Gastroesophageal sphincter (tissue), 4 donors: ENCODE data around the gene GID4. TPM values are rescaled to one million over a fixed set of nuclear protein-coding genes. Genes with fewer than 3 reads are reported as not detected.

Experiments used
- ATAC-seq: fragments of 150-250 bp; one replicate; pipeline ENCODE4 v1.9.1; 2016; ENCODE audit warnings: mild to moderate bottlenecking, moderate library complexity
- H3K27ac ChIP-seq, 4 donors: fragments of 200-600 bp; sonication (generic) in 3 of 4; 1 replicate in 3 of 4; 2 replicates in 1 of 4; pipeline ENCODE4 v1.5.1; 2016 to 2019
- H3K27me3 ChIP-seq: fragments of 200-600 bp; sonication (generic); one replicate; pipeline ENCODE4 v1.5.1; 2019
- H3K36me3 ChIP-seq, 2 donors: fragments of 200-600 bp; sonication (generic); one replicate each; pipeline ENCODE4 v1.5.1; 2019; ENCODE audit warnings: control low read depth in 1 of 2
- H3K4me1 ChIP-seq, 3 donors: fragments of 200-600 bp; sonication (generic); 1 replicate in 2 of 3; 2 replicates in 1 of 3; pipeline ENCODE4 v1.5.1; 2016 to 2019; ENCODE audit warnings: control low read depth in 2 of 3
- H3K4me3 ChIP-seq, 2 donors: fragments of 200-600 bp; sonication (generic); one replicate each; pipeline ENCODE4 v1.5.1; 2019; ENCODE audit warnings: mild to moderate bottlenecking in 1 of 2, moderate library complexity in 1 of 2
- H3K9me3 ChIP-seq, 3 donors: fragments of 200-600 bp; sonication (generic); one replicate each; pipeline ENCODE4 v1.5.1; 2017 to 2019; ENCODE audit warnings: control low read depth in 2 of 3
- CTCF ChIP-seq, 4 experiments: fragments of 200-600 bp in 2 of 4; fragments of 450-650 bp in 2 of 4; sonication (generic) in 1 of 4; IDR thresholded peaks; one replicate each; pipeline ENCODE4 v1.5.1; 2017 to 2019; ENCODE audit warnings: antibody characterized with exemption in 4 of 4, mild to moderate bottlenecking in 2 of 4, moderate library complexity in 2 of 4
- EP300 ChIP-seq: sonication (generic); formaldehyde crosslinking; IDR thresholded peaks from one replicate; pipeline ENCODE4 v1.6.1; 2017; ENCODE audit warnings: antibody characterized with exemption, mild to moderate bottlenecking
- POLR2A ChIP-seq, 2 donors: fragments of 450-650 bp; IDR thresholded peaks; one replicate each; pipeline ENCODE4 v1.6.1; 2017; ENCODE audit warnings: antibody characterized with exemption in 2 of 2, mild to moderate bottlenecking in 2 of 2, moderate library complexity in 1 of 2
- POLR2AphosphoS5 ChIP-seq: sonication (generic); formaldehyde crosslinking; IDR thresholded peaks from one replicate; pipeline ENCODE4 v1.6.1; 2017; ENCODE audit warnings: antibody characterized with exemption
- WGBS, 2 donors: methylation state at CpG; one replicate each; pipeline ENCODE4 v1.1.5; 2018; ENCODE audit warnings: low coverage in 1 of 2; 5-methylcytosine and 5-hydroxymethylcytosine counted together
- total RNA-seq, 4 donors: library from RNA; depleted of rRNA; stranded (reverse); fragments of >200 nt; gene quantifications; one replicate each; pipeline ENCODE4 v1.1.0, GENCODE V29; 2016

GID4 gene
- 10 to 100 TPM; 22.8 to 44.8 (median 33.9) TPM for total RNA-seq

- Histone ChIP-seq H3K4me3 (peak within 1 kb of the TSS; percentile 75 to 92), H3K9me3 (no peaks in the 10 kb centered on the region), H3K4me1 (peaks cover 5 to 56% (median 16%) of the 10 kb centered on the region in 3 donors), H3K36me3 (peaks cover 0 to under 1% of the 10 kb centered on the region in 2 donors), H3K27ac (peak within 1 kb of the TSS; percentile 40 to 90 (median 88)), H3K27me3 (no peaks in the 10 kb centered on the region)
- peak; percentile 99 for ATAC-seq
- TF ChIP-seq POLR2A (IDR thresholded peaks at IDR 0.05) (peak in 1 of 2 donors; percentile 18), EP300 (no peak), CTCF (IDR thresholded peaks at IDR 0.05) (peak in 3 of 4 experiments; percentile 12 to 22 (median 16)), POLR2AphosphoS5 (peak; percentile 90)
- WGBS, 2 donors = 0% methylated on average over 5 of the region's 67 CpGs; no CpG with 5 or more reads in 1 of the 2 donors
Measured at GRCh38 chr17:18038861-18039534, at the start of gene GID4, which contains the start of gene ATPAF2. Gene GID4 (plus strand): TSS chr17:18039408. CDS start chr17:18039465, 57 bp downstream. Gene ATPAF2 (minus strand): TSS chr17:18039168. CDS start chr17:18039013, 155 bp downstream.

- ATAC-seq = no peak
- WGBS, 2 donors = 88 to 94% methylated on average over 6 to 8 of the region's 10 CpGs
Measured at GRCh38 chr17:17989618-17990017, 49.6 kb upstream of the GID4 start.

GRCh38 chr17:17990282-17990681 lies 48.9 kb upstream of the GID4 start:
- H3K36me3 ChIP-seq = peaks cover 0 to 19% of the 10 kb centered on the region in 2 donors
- ATAC-seq = no peak
- H3K27me3 ChIP-seq = no peaks in the 10 kb centered on the region
- no peak overlapping the region for H3K4me3 ChIP-seq
- no peak overlapping the region for H3K27ac ChIP-seq
- no peak for TF ChIP-seq EP300
- no peak for TF ChIP-seq POLR2A (IDR thresholded peaks at IDR 0.05)
- no peak for TF ChIP-seq CTCF (IDR thresholded peaks at IDR 0.05)
- TF ChIP-seq POLR2AphosphoS5 = no peak
- 66 to 100% methylated on average over 1 to 2 of the region's 2 CpGs for WGBS, 2 donors
- no peaks in the 10 kb centered on the region for H3K9me3 ChIP-seq
- no peaks in the 10 kb centered on the region for H3K4me1 ChIP-seq

More at GRCh38 chr17:17989618-17990017, 49.6 kb upstream of the GID4 start:
- no peak overlapping the region for H3K27ac ChIP-seq
- no peaks in the 10 kb centered on the region for H3K27me3 ChIP-seq
- peaks cover 0 to 25% of the 10 kb centered on the region in 2 donors for H3K36me3 ChIP-seq
- H3K4me1 ChIP-seq = no peaks in the 10 kb centered on the region
- H3K9me3 ChIP-seq = no peaks in the 10 kb centered on the region
- TF ChIP-seq POLR2A (IDR thresholded peaks at IDR 0.05) = no peak
- TF ChIP-seq EP300 = no peak
- no peak overlapping the region for H3K4me3 ChIP-seq

- Histone ChIP-seq H3K4me1 (no peaks in the 10 kb centered on the region), H3K36me3 (peaks cover 0 to 11% of the 10 kb centered on the region in 2 donors), H3K27me3 (no peaks in the 10 kb centered on the region), H3K9me3 (no peaks in the 10 kb centered on the region), H3K27ac (no peak overlapping the region), H3K4me3 (no peak overlapping the region)
- no peak for ATAC-seq
- TF ChIP-seq POLR2AphosphoS5 = no peak
- TF ChIP-seq EP300 = no peak
- no peak for TF ChIP-seq CTCF (IDR thresholded peaks at IDR 0.05)
- no peak for TF ChIP-seq POLR2A (IDR thresholded peaks at IDR 0.05)
- WGBS, 2 donors = 67% methylated on average over 2 of the region's 2 CpGs; no CpG with 5 or more reads in 1 of the 2 donors
Measured at GRCh38 chr17:17993366-17993765, 45.8 kb upstream of the GID4 start.

GRCh38 chr17:17993852-17994251 lies 45.4 kb upstream of the GID4 start:
- H3K36me3 ChIP-seq = peaks cover 0 to 6% of the 10 kb centered on the region in 2 donors
- TF ChIP-seq EP300 (no peak), POLR2A (IDR thresholded peaks at IDR 0.05) (no peak), CTCF (IDR thresholded peaks at IDR 0.05) (no peak), POLR2AphosphoS5 (no peak)
- H3K27me3 ChIP-seq = no peaks in the 10 kb centered on the region
- ATAC-seq = no peak
- 83 to 100% methylated on average over 2 to 7 of the region's 12 CpGs for WGBS, 2 donors
- no peaks in the 10 kb centered on the region for H3K4me1 ChIP-seq
- H3K4me3 ChIP-seq = no peak overlapping the region
- no peaks in the 10 kb centered on the region for H3K9me3 ChIP-seq
- no peak overlapping the region for H3K27ac ChIP-seq
